Measurements from ENCODE around the gene RIPOR2. TPM values are rescaled to one million over a fixed set of nuclear protein-coding genes. Genes with fewer than 3 reads are reported as not detected.
"Not testable (repeated sequence)": the region's sequence is repeated elsewhere in the genome, so short reads cannot be mapped to it uniquely, and the experiment has no call there.

Gene RIPOR2
- total RNA-seq, 1 experiment from 2014 or later = not detected

DNA sequence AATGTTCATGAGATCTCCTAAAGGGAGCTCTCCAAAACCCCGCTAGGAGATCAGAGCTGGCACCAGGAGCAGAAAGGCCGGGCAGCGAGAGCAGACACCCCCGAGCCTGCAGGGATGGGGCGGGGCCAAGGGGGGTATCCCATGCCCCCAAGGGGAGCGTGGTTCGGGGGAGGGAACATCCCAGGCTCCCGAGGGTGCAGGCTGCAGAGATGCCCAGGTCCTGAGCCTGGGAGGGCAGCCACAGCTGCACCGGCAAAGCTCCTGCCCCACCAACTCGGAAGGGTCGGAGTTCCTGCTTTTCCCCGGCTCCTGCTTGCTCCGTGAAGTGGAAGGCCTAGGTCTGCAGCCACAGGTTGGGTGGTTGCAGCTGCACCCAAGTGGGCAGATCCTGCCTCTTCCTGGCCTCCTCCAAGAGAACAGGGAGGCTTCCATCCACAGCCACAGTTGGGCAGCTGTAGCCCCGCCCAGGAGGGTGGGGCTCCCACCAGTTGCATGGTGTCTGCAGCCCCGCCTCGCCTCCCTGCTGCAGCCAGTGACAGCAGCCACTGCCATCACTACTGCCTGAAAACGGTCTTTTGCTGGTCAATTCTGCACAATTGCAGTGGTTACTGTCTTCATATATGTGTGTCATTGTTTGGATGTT lies 174.4 kb downstream of the RIPOR2 start:
- no peak for DNase-seq (ENCODE audit: low spot score)
- in situ Hi-C loops (cut with HindIII; ENCODE audit: low sequenced_read_pairs) = no loop called here

DNA sequence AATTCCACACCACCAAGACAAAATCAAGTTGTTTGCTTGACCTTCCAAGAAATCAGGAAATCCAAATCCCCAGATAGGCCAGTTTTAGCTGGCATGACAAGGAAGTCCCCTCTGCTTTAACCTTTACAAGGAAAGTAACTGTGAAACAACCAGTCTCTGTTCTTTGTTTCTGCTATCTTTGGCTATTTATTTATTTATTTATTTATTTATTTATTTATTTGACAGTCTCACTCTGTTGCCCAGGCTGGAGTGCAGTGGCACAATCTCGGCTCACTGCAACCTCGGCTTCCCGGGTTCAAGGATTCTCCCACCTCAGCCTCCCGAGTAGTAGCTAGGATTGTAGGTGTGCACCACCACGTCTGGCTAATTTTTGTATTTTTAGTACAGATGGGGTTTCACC lies 175.6 kb downstream of the RIPOR2 start:
- no peak for DNase-seq (ENCODE audit: low spot score)
- in situ Hi-C loops (cut with HindIII; ENCODE audit: low sequenced_read_pairs) = no loop called here

DNA sequence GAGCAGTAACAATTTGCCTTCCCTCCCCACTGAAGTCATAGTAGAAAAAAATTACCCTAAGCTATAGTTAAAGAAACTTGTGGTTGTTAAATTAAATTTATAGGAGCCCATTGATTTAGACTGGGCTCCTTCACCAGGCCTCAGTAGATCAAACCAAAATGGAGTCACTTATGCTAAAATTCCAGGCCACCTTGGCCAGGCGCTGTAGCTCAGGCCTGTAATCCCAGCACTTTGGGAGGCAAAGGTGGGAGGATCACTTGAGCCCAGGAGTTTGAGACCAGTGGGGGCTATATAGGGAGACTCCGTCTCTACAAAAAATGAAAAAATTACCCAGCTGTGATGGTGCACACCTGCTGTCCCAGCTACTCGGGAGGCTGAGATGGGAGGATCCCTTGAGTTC lies 176.0 kb downstream of the RIPOR2 start:
- no peak for DNase-seq (ENCODE audit: low spot score)
- in situ Hi-C loops (cut with HindIII; ENCODE audit: low sequenced_read_pairs) = no loop called here

DNA sequence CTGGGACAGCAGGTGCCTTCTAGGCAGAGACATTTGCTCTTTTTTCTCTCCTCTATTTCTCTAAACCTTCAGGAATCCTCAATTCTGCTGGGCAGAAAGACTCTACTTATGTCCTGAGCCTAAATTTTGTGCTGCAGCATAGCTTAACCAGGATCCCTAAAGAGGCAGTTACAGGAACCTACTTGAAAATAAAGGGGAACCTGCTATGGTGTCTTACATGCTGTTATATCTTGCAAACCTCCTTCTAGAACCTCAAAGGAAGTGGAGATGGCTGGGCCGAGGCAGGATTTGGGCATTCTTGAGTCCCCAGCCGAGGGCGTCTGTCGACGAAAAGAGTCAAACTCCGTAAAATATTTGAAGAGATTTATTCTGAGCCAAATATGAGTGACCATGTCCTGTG lies 178.1 kb downstream of the RIPOR2 start:
- in situ Hi-C loops (cut with HindIII; ENCODE audit: low sequenced_read_pairs) = no loop called here
- no peak for DNase-seq (ENCODE audit: low spot score)

DNA sequence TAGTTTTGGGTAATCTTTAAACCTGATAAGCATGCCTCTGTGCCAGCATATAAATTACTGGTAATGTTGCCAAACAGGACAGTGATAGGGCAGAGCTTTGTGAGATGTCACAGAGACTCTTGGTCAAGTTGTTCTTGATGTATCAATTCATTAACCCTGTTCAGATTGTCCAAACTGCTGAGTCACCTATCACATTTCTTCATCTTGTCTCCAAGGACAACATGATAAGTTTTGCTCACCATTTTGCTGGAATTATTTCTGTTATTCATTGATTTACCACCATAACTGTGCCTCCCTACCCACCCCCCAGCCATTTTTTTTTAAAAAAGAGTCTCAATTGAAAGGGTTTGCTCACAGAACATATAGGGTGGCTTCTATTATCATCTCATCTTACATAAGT lies 180.5 kb downstream of the RIPOR2 start:
- in situ Hi-C loops (cut with HindIII; ENCODE audit: low sequenced_read_pairs) = no loop called here
- no peak for DNase-seq (ENCODE audit: low spot score)

DNA sequence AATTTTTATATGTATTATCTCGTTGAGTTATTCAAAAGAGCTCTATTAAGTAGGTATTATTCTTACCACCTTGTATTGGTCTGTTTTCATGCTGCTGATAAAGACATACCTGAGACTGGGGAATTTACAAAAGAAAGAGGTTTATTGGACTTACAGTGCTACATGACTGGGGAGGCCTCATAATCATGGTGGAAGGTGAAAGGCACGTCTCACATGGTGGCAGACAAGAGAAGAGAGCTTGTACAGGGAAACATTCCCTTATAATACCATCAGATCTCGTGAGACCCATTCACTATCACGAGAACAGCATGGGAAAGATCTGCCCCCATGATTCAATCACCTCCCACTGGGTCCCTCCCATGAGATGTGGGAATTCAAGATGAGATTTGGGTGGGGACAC lies 181.4 kb downstream of the RIPOR2 start:
- in situ Hi-C loops (cut with HindIII; ENCODE audit: low sequenced_read_pairs); DNase-seq (ENCODE audit: low spot score): not testable (repeated sequence)

Other genes starting within 250 kb of the RIPOR2 start
- gene C6orf62, start 216.8 kb downstream of the RIPOR2 start, total RNA-seq (2014; rRNA removed; shearing (Covaris generic)) = 50.3 and 66.0 TPM in 2 replicates
- gene GMNN, start 161.0 kb downstream of the RIPOR2 start, total RNA-seq (2014; rRNA removed; shearing (Covaris generic)) = 61.0 and 102 TPM in 2 replicates
- gene ARMH2, start 137.0 kb downstream of the RIPOR2 start, total RNA-seq (2014; rRNA removed; shearing (Covaris generic)) = not detected in 2 replicates